HG02798 (cell line): Measurements from ENCODE around the gene DUSP23.

Source experiments
- ATAC-seq: cut with Tn5 transposase; IDR thresholded peaks from one replicate; pipeline ENCODE4 v1.9.1; 2021; ENCODE audit warnings: mild to moderate bottlenecking; ENCODE audit not compliant: unreplicated experiment, poor library complexity

Gene DUSP23

GRCh38 chr1:159827102-159827490, 46.3 kb downstream of the DUSP23 start:
- ATAC-seq = no peak

GRCh38 chr1:159827549-159827948, 46.8 kb downstream of the DUSP23 start:
- ATAC-seq = no peak

DNA sequence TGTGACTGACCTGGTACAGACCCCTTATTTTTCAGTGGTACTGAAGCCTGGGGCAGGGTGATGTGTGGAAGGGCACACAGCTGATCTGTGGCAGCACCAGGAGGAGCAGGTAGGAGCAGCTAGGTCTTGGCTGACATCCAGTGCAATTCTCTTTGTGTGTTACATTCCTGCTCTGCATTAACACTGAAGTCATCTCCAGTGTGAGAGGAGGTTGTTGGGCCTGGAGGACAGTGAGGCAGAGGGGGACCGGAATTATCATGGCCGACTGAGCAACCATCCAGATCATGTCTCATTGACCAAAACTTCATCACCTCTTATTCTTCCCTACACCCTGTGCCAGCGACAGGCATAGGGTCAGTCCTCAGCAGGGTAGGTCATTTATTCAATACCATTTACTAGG, 47.4 kb downstream of the DUSP23 start:
- ATAC-seq = no peak

DNA sequence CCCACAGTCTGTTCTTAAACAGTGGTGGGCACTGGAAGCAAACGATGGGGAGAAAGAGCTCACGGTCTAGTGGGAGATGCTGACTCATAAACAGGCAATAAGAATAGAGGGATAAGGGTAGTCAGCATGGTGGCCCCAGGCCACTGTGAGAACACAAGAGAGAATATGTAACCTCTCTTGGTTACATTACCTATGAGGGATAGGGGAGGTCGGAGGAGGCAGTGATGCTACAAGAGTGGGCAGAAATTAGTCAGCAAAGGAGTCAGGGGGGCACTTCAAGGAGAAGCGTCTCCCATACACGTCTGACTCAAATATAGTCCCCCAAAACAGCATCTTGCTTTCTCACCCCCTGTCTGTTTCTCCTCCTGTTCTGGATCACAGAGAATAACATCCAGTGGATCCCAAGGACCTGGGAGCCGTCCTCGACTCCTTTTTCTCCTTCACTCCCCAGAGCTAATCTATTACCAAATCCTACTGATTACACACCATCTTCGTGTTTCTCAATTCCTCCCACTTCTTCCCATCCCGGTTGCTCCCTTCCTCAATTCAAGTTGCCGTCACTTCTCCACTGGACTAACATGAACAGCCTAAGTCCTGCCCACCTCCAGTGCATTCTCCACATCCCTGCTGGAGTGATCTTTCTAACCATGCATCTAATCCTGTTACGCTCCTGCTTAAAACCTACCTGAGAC, 48.0 kb downstream of the DUSP23 start:
- no peak for ATAC-seq

DNA sequence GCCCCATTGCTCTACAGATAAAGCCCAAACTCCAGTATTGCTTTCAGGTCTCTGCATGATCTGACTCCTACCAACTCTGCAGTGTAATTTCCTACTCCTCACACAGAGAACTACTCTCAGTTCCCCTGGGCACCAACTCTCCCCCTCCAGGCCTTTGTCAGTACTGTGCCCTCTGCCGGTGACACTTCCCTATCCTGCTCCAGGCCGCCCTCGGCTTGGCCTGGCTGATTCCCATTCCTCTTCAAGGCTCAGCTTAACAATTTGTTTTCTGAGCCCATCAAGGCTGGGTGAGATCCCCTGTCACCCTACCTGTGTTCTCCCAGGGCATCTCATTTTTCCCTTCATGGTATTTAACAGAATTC, 48.5 kb downstream of the DUSP23 start:
- ATAC-seq = peak; percentile 68

DNA sequence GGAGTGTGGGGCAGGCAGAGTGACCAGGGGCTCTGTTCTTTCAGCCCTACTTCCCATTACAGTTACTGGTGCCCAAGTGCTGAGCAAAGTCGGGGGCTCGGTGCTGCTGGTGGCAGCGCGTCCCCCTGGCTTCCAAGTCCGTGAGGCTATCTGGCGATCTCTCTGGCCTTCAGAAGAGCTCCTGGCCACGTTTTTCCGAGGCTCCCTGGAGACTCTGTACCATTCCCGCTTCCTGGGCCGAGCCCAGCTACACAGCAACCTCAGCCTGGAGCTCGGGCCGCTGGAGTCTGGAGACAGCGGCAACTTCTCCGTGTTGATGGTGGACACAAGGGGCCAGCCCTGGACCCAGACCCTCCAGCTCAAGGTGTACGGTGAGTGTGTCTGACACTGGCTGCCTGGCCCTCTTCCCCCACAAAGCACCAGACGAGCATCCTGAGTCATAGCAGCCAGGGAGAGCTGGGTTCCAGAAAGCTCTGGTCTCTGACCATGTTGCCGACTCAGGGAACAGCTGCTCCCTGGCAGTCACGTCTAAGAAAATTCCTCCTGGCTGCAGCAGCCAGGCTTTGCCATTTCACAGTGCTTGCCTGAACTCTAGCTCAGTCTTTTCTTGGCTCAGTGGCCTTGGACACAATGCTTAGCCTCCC, 49.2 kb downstream of the DUSP23 start:
- no peak for ATAC-seq

DNA sequence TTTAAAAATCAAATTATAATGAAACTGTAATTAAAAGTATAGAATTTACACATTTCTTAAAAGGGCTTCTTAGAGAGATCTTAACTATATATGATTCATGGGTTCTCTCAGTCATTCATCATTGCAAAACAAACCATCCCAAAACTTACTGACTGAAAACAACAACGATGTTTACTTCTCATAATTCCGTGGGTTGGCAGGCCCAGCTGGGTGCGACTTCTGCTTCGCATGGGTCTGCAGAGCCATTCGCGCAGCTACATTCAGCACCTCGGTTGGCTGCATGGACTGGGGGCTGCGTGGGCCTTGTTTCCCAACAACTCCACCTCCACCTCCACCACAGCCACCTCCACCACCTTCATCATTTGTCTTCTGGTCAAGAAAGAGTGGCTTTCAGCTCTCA, 50.0 kb downstream of the DUSP23 start:
- no peak for ATAC-seq

GRCh38 chr1:159831412-159832141, 50.8 kb downstream of the DUSP23 start:
- no peak for ATAC-seq
